ENCODE measurements around the gene MLEC.

The MLEC gene

GRCh38 chr12:120686690-120687577, at the start of gene MLEC:
MLEC (plus strand) TSS chr12:120687149; CDS start chr12:120687297, 148 bp downstream.
- Histone ChIP-seq H2AFZ (ENCODE audit: low read depth, low read length) (peak within 1 kb of the TSS; percentile 79), H3K27me3 (ENCODE audit: insufficient read depth, low read length, poor library complexity) (no peaks in the 10 kb centered on the region), H3K9ac (ENCODE audit: low read depth, low read length) (peak within 1 kb of the TSS; percentile 95), H3K4me2 (ENCODE audit: insufficient read depth, low read length) (peak within 1 kb of the TSS; percentile 85), H3K36me3 (ENCODE audit: insufficient read depth, low read length) (peaks cover 13% of the 10 kb centered on the region), H3K4me1 (ENCODE audit: insufficient read depth, low read length) (peaks cover 46% of the 10 kb centered on the region), H3K27ac (ENCODE audit: low read length) (peak within 1 kb of the TSS; percentile 98), H3K79me2 (ENCODE audit: insufficient read depth, low read length) (peaks cover 50% of the 10 kb centered on the region), H4K20me1 (ENCODE audit: insufficient read depth, low read length) (peaks cover 43% of the 10 kb centered on the region; the same call in 1 of the 2 replicates), H3K4me3 (ENCODE audit: low read depth in 1 of 2, low read length in 2 of 2) (peak within 1 kb of the TSS; percentile 79 to 90), H3K9me3 (ENCODE audit: insufficient read depth, low read length, severe bottlenecking) (no peaks in the 10 kb centered on the region)
- ATAC-seq (ENCODE audit: insufficient read depth, low read depth): peak; percentile 83
- peak; percentile 41 for TF ChIP-seq CTCF (IDR thresholded peaks at IDR 0.05; ENCODE audit: borderline replicate concordance, extremely low read depth, low read length, poor library complexity, severe bottlenecking)
- no peak for TF ChIP-seq EZH2 (IDR thresholded peaks at IDR 0.05; ENCODE audit: borderline replicate concordance, low read depth, low read length, severe bottlenecking)
- peak; percentile 100 for DNase-seq

DNA sequence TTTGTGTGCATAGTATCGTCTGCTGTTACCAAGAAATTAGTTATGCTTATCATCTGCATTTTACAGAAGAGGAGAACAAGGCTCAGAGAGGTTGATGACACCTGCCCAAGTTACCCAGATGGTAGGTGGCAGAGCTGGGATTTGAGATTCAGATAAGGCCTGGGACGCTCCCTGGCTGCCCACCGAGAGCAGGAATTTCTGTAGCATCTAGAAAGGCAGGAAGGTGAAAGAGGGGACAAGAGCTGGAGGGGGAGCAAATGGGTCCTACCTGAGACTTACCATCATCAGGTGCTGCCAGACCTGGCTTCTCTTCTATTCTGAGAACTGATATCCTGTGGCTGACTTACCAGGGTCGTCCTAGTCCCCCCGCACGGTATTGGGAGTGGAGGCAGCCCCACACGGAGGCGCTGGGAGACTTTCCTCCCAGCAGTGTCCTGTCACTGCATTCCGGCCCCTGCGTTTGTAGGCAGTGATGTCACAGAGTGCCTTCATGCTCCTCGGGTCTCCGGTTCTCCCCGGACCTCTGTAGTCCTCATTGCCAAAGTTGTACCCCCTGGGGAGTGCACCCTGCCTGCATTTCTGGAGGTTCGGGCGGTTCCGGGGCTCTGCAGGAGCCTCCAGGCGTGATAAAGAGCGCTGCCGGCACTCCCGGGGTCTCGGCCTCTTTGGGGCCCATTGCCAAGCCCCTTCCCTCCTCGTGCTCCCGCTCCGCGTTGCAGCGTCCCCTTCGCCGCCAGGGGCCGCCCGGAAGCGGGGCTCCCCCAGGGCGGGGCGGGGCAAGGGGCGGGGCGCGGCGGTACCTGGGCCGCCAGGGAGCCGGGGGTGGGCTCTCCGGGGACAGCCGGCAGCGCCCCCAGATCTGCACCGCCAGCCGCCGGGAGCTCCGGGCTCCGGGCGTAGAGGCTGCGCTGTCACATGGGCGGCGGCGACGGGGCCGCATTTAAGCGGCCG, 46.9 kb upstream of the MLEC start, which contains the start of gene CABP1:
Gene CABP1, plus strand, starts transcription at position 856 of the 951 bp plus-strand sequence. Its CDS starts 60 bp downstream, at position 916.
- Histone ChIP-seq H4K20me1 (ENCODE audit: insufficient read depth, low read length) (peaks cover 5% of the 10 kb centered on the region; the same call in 1 of the 2 replicates), H3K4me2 (ENCODE audit: insufficient read depth, low read length) (peak within 1 kb of the TSS; percentile 59), H3K4me1 (ENCODE audit: insufficient read depth, low read length) (peaks cover 14% of the 10 kb centered on the region), H3K36me3 (ENCODE audit: insufficient read depth, low read length) (no peaks in the 10 kb centered on the region), H3K9me3 (ENCODE audit: insufficient read depth, low read length, severe bottlenecking) (no peaks in the 10 kb centered on the region), H2AFZ (ENCODE audit: low read depth, low read length) (peak within 1 kb of the TSS; percentile 58), H3K27ac (ENCODE audit: low read length) (no peak within 1 kb of the TSS), H3K79me2 (ENCODE audit: insufficient read depth, low read length) (no peaks in the 10 kb centered on the region), H3K27me3 (ENCODE audit: insufficient read depth, low read length, poor library complexity) (peaks cover 48% of the 10 kb centered on the region), H3K4me3 (ENCODE audit: low read depth in 1 of 2, low read length in 2 of 2) (peak within 1 kb of the TSS in 1 of 2 experiments; percentile 46; a peak in 2 of 4 replicates), H3K9ac (ENCODE audit: low read depth, low read length) (peak within 1 kb of the TSS; percentile 26; the same call in 1 of the 2 replicates)
- DNase-seq (peak; percentile 64), ATAC-seq (ENCODE audit: insufficient read depth, low read depth) (peak; percentile 89)
- peak; percentile 49 for TF ChIP-seq CTCF (IDR thresholded peaks at IDR 0.05; ENCODE audit: borderline replicate concordance, extremely low read depth, low read length, poor library complexity, severe bottlenecking)
- TF ChIP-seq EZH2 (IDR thresholded peaks at IDR 0.05; ENCODE audit: borderline replicate concordance, low read depth, low read length, severe bottlenecking): no peak

DNA sequence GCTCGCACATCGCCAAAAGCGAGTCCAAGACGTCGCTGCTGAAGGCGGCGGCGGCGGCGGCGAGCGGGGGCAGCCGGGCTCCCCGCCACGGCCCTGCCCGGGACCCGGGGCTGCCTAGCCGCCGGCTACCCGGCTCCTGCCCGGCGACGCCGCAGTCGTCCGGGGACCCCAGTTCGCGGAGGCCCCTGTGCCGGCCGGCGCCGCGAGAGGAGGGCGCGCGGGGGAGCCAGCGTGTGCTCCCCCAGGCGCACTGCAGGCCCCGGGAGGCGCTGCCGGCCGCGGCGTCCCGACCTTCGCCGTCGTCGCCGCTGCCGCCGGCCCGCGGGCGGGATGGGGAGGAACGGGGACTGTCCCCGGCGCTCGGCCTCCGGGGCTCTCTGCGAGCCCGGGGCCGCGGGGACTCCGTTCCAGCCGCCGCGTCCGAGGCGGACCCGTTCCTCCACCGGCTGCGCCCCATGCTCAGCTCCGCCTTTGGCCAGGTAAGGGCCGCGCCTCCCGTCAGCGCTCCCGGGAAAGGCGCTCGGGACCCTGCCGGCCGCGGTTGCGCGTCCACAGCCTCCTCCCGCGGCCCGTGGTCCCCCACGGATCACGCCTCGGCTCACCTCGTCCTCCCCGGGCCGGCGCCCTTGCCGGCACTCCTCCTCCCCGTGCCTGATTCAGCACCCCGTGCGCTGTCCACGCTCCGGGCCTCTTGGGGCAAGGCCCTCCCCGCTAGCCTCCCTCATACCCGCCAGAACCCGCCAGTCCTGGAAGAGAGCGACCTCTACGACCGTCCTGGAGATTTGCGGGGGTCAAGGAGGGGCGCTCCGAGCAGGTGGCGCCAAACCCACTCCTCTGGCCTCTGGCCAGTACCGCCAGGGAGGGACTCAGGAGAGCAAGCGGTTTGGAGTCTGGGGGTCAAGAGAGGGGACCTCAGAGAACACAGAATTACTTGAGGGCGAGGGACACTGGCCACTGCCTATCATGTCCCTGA, 45.8 kb upstream of the MLEC start:
- H3K9me3 ChIP-seq (ENCODE audit: insufficient read depth, low read length, severe bottlenecking): no peaks in the 10 kb centered on the region
- ATAC-seq (ENCODE audit: insufficient read depth, low read depth) (peak; percentile 48), DNase-seq (peak; percentile 32)
- H4K20me1 ChIP-seq (ENCODE audit: insufficient read depth, low read length): peaks cover 5% of the 10 kb centered on the region; the same call in 1 of the 2 replicates
- H3K9ac ChIP-seq (ENCODE audit: low read depth, low read length): peak overlapping the region; percentile 26; the same call in 1 of the 2 replicates
- no peak for TF ChIP-seq CTCF (IDR thresholded peaks at IDR 0.05; ENCODE audit: borderline replicate concordance, extremely low read depth, low read length, poor library complexity, severe bottlenecking)
- TF ChIP-seq EZH2 (IDR thresholded peaks at IDR 0.05; ENCODE audit: borderline replicate concordance, low read depth, low read length, severe bottlenecking): peak; percentile 93
- no peak overlapping the region for H2AFZ ChIP-seq (ENCODE audit: low read depth, low read length)
- peak overlapping the region; percentile 59 for H3K4me2 ChIP-seq (ENCODE audit: insufficient read depth, low read length)
- peaks cover 14% of the 10 kb centered on the region for H3K4me1 ChIP-seq (ENCODE audit: insufficient read depth, low read length)
- no peak overlapping the region for H3K27ac ChIP-seq (ENCODE audit: low read length)
- no peaks in the 10 kb centered on the region for H3K36me3 ChIP-seq (ENCODE audit: insufficient read depth, low read length)
- H3K79me2 ChIP-seq (ENCODE audit: insufficient read depth, low read length): no peaks in the 10 kb centered on the region
- peak overlapping the region in 1 of 2 experiments; percentile 46; a peak in 1 of 4 replicates for H3K4me3 ChIP-seq (ENCODE audit: low read depth in 1 of 2, low read length in 2 of 2)
- peaks cover 47% of the 10 kb centered on the region for H3K27me3 ChIP-seq (ENCODE audit: insufficient read depth, low read length, poor library complexity)
